GM18520 (cell line): ENCODE measurements around the gene CFAP45.

Experiments
- ATAC-seq: cut with Tn5 transposase; IDR thresholded peaks from one replicate; pipeline ENCODE4 v1.9.1; 2021; ENCODE audit not compliant: unreplicated experiment

Gene CFAP45, protein sequence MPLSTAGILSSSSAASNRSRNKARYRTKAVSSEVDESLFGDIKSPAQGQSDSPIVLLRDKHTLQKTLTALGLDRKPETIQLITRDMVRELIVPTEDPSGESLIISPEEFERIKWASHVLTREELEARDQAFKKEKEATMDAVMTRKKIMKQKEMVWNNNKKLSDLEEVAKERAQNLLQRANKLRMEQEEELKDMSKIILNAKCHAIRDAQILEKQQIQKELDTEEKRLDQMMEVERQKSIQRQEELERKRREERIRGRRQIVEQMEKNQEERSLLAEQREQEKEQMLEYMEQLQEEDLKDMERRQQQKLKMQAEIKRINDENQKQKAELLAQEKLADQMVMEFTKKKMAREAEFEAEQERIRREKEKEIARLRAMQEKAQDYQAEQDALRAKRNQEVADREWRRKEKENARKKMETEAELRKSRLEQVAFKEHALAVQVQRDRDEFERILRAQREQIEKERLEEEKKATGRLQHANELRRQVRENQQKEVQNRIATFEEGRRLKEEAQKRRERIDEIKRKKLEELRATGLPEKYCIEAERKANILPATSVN

DNA sequence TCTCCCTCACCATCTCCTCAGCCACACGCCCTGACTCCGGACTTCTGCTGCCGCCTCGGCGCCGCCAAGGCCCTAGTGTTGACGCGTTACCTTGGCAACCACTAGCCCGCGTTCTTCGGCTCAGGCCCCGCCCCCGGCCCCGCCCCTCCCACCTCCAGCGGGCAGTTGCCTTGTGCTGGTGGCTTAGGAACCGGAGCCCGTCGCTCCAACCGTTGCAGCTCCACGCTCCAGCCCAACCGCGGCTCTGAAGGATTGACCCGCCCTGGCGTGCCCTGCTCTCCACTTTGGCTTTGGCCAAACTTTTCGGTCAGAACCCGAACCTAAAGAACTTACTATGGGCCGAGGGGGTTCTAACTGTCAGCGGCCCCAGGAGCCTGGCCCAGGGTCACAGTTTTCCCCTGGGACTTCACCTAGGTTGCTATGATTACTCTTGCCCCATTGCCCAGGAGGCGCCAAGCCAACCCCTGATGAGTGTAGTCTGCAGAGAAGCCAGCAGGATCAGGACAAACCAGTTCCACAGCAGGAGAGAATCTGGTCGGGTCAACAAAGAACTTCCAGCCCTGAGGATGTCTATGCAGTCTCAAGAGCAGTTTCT is at the start of gene CFAP45:
Gene CFAP45 (minus strand): TSS at position 80 of the 595 bp plus-strand sequence. CDS start 67 bp downstream, at position 13.
- ATAC-seq: no peak

DNA sequence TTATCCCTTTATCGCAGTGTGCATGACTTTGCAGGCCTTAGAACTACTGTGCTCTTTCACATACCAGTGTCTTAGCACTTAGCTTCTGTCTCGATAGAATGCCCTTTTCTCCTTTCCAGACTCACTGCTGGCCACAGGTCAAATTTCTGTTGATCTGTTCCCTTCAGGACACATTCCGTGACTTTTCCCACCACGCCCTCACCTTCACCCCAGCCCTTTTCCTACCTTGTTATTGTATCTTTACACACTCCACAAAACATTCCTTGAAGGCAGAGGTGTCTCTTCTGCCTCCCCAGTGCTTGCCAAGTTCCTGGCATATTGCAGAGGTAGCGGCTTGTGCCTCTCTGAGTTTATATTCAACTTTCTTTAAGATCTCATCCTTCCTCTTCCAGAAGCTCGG is 49.2 kb upstream of the CFAP45 start:
- ATAC-seq: no peak

DNA sequence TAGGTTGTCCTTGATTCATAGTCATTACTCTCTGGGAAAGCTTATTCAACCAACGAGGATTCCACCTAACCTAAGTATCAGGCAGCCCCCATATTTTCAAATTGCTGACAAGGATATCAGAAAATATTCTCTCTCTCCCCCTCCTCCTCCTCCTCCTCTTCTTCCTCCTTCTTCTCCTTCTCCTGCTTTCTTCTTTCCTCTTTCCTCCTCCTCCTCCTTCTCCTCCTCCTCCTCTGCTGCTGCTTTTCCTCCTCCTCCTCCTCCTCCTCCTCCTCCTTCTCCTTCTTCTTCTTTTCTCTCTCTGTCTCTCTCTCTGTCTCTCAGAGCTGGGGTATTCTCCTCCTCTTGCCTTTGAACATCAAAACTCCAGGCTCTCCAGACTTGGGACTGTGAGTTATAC is 48.0 kb upstream of the CFAP45 start:
- no peak for ATAC-seq

DNA sequence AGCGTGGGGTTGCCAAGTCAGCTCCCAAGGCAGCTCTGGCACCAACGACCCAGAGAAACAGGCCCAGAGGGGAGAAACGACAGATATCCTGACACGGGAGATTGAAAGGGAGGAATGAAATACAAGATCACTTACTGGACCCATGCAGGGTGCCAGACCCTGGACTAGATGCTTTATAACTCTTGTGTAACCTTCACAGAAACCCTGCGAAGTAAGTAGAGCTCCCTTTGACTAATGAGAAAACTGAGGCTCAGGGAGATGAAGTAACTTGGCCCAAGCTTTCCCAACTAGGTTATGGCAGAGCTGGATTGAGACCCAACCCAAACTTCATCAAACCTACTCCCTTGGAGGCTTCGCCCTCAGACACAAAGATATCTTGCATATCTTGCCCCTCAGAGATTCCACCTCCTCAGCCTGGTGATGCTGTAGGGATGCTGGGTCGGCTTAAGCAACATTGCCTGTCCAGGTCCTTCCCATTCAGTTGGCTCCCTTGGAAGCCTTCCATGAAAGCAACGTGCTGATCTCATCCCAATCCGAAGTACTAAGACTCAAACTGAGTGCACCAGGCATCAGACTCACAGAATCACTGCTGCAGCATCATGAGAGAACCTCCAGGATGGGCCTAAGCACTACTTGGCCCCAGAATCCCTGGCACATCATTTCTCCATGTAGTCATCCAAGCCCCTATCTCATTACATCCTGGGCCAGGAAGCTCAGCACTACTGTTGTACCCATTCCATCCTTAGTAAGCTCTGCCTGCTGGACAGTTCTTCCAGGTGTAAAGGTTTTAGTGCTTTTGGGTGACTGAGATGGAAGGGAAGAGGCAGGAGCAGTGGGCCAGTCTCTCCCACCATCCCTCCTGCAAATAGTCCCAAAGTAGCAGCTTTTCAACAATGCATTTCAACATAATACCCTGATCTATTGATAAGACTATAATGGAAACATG is 46.5 kb upstream of the CFAP45 start:
- ATAC-seq: no peak

DNA sequence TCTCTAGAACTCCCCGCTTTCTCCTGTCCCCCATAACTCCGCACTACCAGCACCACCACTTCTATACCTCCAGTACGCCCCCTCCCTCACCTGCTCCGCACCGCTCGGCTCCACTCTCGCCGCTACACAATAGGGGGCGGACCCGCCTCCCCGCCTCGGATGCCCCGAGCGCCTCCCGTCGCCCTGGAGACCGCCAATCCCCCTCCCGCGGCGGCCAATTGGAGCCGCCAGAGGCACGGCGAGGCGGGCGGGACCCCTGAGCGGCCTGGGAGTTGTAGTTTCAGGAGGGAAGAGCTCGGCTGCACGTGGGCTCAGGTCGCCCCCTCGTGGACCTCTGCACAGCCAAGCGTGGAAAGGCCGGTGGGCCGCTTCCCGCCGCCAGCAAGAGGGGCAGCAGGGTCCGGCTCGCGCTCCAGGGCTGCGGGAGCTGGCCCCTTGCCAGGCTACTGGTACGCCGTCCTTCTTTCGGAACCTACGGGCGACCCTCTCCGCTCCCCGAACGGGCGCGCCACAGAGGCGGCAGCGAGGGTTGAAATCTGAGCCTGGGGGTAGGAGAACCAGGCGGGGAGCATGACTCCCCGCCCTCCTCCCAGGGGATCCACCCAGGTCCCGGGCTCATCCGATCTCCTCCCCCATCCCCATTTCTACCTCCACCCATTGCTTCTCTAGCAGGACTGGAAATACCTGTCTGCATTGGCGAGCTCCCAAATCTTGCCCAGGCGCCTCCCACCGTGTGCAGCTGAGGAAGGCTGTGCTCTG is 45.7 kb upstream of the CFAP45 start, which contains the start of gene IGSF9:
Gene IGSF9 (minus strand): TSS at position 131 of the 759 bp plus-strand sequence. CDS start 2,159 bp downstream, outside the sequence.
- ATAC-seq: no peak

DNA sequence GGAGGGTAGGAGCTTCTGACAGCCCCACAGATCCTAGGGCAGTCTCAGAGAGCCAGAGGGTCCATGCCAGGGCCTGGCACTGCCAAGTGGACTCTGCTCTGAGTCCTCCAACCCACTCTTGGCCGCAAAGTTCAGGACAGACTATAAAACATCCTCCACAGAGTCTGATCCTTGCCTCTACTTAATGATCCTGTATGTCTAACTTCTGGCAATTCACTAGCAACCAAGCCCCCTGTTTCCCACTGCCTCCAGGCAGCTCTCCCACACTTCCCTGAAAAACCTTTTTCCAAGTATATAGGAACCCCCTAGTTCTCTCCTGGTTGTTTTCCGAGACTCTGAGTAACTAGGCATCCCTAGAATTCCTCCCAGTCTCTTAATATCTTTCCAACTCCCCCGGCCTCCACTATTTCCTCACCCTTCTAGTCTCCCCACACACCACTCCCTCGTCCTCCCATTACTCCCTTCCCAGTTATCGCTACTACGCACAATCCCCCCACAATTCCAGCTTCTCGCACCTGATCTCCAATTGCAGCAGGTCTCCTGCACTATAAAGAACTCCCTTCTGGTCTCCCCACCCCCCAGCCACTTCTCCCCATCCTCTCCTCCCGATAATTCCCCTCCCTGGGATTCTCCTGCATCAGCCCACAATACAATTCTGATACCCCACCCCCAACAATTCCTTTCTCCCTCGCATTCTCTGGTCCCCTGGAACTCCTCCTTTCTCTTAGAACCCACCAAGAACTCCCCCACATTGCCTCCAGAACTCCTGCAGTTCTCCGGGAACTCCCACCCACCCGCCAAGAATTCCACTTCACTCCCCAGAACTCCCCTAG is 44.9 kb upstream of the CFAP45 start:
- ATAC-seq: no peak

DNA sequence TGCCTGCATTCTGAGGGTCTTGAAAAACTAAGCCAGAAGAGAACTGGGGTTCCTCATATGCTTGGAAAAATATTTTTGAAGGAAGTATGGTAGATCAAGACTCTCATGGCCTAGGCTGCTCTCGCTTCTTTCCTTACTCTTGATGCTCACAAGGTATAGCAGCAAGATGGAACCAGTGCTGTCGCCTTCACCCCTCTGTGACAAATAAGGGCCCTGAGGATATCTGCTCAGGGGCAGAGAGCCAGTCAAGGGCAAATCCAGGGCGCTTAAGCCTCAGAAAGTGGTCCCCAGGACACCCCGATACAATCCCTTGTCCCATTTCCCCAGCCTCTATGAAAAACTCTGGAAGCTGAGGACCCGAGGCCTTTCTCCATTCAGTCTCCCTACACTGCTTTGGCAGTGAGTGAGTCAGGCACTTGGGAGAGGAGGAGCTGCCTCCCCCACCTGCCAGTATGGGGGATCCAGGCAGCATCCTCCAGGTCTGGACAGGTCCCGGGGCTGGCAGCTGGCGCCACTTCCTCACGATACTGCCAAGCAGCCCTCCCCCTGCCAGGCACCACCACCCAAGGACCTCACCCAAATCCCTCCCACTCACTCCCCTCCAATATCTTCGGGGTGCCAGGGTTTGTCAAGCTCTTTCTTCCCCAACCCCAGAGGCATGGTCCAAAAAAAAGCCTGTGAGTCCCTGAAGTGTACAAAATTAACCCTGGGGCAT is 44.1 kb upstream of the CFAP45 start:
- ATAC-seq: no peak

DNA sequence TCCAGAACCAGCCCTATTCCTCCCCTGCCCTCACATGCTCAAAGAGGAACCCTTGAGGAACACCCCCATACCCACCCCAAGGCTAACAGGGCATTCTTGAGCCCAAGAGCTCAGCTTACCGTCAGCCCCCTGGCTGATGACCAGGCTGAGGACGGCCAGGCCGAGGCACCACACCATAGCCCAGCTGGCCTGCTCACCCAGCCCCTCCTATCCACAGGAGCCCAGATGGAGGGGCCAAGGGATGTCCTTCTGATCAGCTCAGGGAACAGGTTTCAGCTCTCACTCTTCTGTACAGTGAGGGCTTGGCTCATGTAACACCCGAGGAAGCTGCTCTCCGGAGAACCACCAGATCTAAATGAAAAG is 43.3 kb upstream of the CFAP45 start:
- no peak for ATAC-seq

DNA sequence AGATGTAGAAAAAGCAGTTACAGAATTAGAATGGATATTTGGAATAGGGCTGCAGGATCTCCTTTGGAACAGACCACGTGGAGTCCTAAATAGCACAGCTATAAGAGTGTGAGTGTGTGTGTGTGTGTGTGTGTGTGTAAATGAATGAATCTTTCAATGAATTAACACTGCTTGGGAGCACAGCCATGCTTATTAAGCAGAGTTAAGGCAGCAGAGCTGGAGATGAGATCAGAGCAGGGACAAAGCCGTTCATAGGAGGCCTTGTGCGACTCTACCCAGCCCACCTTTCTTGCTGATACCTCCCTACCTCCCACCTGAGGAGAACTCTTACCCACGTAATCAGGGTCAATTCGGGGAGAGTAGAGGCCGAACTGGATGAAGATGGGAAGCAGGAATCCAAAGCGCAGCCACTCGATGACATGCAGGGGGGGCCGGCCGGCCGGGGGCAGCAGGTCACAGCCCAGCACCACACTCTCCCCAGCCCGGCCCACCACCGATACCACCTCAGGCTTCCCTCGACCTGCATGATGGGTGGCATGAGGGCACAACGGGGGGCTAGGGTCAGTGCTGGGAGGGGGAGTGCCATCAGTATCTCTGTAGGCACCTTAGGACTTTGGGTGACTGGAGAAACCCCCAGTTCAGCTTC is 42.8 kb upstream of the CFAP45 start:
- ATAC-seq: no peak

DNA sequence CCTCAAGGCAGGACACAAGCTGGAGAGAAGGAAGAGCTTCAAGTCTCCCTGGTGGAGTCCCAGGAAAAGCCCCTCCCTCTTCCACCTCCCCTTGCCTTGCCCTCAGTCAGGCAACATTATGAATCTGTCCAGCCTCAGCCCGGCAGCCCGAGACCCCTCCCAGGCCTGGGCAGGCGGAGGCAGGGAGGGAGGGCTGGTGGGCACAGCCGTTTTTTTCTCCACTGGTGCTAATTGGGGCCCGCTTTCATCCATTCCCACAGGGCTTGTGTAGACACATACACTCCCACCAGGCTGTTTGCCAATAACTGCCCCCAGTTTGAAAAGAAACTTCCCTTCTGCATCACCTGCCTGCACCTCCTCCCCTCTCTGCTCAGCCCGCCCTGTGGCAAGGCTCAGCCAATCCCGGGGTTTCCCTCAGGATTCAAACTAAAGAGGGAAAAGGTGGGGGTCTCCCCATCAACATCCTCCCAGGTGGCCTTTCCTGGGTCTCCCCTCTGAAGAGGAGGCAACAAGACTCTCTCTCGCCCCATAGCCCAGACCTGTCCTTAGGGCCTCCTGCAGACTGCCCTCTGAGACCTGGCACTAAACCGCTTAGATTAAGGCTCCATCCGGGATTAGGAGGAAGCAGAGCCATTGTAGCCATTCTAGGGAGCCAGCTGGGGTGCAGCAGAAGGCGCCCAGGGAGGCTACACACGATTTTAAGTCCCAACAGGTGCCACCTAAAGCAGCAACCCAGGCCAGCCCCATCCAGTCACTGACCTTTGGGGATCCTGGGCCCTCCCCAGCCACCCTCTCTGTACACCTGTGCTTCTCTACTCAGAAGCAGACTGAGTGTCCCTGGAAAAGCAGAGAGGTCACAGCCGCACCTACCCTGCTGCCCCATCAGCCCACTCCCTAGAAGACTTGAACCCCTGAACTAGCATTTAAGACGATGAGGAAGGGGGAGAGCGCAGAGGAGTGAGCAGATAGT is 41.9 kb upstream of the CFAP45 start:
- no peak for ATAC-seq

DNA sequence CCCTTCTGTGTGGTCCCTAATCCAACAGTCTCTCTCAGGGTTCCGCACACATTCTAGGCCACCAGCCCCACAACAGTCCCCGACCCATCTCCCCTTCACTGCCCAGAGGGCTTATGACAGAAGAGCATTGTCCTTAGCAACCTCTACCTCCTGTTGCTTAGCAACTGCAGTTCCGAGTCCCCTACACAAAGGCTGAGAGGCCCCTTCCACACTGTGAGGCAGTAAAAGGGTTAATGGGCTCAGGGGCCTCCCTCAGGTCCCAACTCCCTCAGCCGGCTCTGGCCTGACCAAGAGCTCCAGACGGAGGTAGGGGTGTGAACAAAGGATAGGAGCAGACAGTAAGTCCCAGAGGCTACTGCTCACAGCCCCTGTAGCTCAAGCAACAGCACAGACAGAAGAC is 41.2 kb upstream of the CFAP45 start:
- no peak for ATAC-seq

DNA sequence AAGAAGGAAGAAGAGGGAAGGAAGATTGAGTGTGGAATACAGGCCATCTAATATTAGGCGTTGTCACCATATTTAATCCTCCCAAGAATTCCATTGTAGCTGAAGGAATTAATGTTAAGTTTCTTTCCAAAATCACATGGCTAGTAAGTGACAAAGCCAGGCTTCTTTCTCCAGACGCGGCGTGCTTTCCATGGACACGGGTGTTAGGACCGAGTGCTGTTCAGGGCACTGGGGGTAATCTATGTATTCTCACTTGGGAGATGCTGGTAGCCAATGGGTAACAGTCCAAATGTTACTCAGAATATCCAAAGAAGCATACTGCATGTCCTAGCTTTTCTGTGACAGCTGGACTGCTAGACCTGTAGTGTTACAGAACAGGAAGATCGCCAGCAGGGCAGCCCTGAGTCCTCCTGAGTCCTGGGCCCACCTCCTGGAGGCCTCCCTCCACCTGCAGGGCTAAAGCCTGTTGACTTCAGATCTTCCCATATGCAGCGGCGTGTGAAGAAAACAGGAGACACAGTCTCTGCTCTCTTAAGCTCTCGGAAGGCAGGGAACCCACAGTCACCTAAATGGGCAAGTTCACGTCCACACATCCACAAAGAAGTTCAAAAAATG is 40.1 kb upstream of the CFAP45 start:
- no peak for ATAC-seq

DNA sequence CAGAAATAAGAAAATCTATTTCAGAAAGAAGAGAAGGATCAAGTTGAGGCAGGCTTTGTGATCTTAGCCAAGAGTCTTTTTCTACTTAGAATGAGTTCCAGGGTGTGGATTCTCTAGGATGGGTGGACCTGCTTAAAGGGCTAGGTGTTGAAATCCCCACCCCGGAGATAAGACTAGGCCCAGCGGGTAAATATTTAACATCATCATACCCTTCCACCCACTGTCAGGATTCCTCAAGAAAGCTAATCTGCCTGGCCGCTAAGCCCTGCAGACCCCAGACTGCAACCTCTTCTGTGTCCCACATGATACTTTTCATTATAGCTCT is 39.7 kb upstream of the CFAP45 start:
- no peak for ATAC-seq

DNA sequence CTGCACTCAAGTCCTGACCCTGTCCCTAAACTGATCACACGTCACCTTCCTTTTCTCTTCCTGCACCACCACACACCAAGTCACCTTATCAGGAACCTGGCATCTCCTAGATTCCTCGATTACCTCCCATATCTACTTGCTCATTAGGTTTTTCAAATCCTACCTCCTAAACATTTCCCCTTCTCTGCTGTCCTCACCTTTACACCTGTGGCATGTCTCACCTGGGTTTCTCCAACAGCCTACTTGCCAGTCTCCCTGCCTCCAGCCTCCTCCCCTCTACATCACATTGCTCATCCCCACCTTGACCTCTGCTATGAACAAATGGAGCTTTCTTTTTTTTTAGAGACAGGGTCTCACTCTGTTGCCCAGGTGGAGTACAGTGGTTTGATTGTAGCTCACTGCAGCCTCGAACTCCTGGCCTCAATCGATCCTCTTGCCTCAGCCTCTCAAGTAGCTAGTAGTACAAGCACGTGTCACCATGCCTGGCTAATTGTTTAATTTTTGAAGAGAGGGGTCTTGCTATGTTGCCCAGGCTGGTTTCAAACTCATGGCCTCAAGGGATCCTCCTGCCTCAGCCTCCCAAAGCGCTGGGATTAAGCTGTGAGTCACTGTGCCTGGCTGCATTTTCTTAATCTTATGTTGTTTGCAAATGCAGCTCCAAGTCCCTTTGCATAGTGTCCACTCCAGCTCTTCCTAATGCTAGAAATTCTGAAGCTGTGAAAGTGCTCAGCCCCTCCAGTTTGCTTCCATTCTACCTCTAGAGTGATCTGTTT is 39.1 kb upstream of the CFAP45 start:
- no peak for ATAC-seq

DNA sequence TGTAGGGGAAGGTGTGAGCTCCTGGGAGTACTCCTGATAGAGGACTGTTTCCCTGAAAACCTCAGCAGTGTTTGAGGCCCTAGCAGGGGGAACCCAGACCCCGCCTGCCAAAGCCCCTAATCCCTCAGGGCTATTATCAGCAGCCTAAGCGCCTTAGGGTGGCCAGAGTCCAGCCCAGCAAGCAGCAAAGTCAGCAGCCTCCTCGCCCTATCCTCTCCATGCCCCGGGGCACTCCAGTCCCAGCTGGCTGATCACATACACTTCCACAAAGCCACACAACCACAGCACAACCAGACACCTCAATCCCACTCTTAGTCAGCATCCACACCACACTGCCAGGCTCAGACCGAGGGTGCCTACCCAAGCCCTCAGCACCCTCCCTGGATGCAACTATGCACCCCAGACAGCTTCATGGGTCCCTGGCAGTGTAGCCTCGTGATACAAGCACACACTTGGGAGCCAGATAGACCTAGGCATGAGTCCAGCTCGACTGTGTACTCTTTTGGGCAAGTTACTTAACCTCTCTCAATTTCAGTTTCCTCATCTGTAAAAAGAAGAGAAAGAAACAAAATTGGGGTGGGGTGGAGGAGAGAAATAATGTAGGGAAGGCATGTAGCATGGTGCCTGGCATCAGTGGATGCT is 38.4 kb upstream of the CFAP45 start:
- no peak for ATAC-seq
